ENCODE data around the gene NTPCR. TPM values are rescaled to one million over a fixed set of nuclear protein-coding genes. Genes with fewer than 3 reads are reported as not detected.

Gene NTPCR
- total RNA-seq, 2 donors from 2014 or later: 28.3 to 29.1 TPM

GRCh38 chr1:232982238-232982944, 32.0 kb downstream of the NTPCR start:
- no peaks in the 10 kb centered on the region for H3K9me3 ChIP-seq
- H3K27ac ChIP-seq: no peak overlapping the region
- no peaks in the 10 kb centered on the region for H3K27me3 ChIP-seq (replicated peaks; ENCODE audit: insufficient read depth)
- no peaks in the 10 kb centered on the region for H3K36me3 ChIP-seq
- H3K4me1 ChIP-seq (replicated peaks): no peaks in the 10 kb centered on the region
- no peak overlapping the region for H3K4me3 ChIP-seq
- intact Hi-C loops (cut with DNase I): no loop called here
- DNase-seq (ENCODE audit: low spot score): no peak
- WGBS: 68% methylated on average over 13 of the region's 13 CpGs
- TF ChIP-seq CTCF (IDR thresholded peaks at IDR 0.05): no peak
- TF ChIP-seq POLR2AphosphoS5 (IDR thresholded peaks at IDR 0.05): no peak
- no peak for TF ChIP-seq POLR2A (IDR thresholded peaks at IDR 0.05)

- 95% methylated on average over 14 of the region's 14 CpGs for WGBS
- Histone ChIP-seq H3K27ac (no peak overlapping the region), H3K27me3 (replicated peaks; ENCODE audit: insufficient read depth) (no peaks in the 10 kb centered on the region), H3K4me1 (replicated peaks) (no peaks in the 10 kb centered on the region), H3K9me3 (no peaks in the 10 kb centered on the region), H3K36me3 (no peaks in the 10 kb centered on the region), H3K4me3 (no peak overlapping the region)
- intact Hi-C loops (cut with DNase I): no loop called here
- no peak for TF ChIP-seq POLR2A (IDR thresholded peaks at IDR 0.05)
- TF ChIP-seq POLR2AphosphoS5 (IDR thresholded peaks at IDR 0.05): no peak
- no peak for TF ChIP-seq CTCF (IDR thresholded peaks at IDR 0.05)
- DNase-seq (ENCODE audit: low spot score): no peak
These were observed 33.0 kb downstream of the NTPCR start for GRCh38 chr1:232983375-232983774.

GRCh38 chr1:232983817-232984567, 33.6 kb downstream of the NTPCR start:
- Histone ChIP-seq H3K27me3 (replicated peaks; ENCODE audit: insufficient read depth) (no peaks in the 10 kb centered on the region), H3K36me3 (no peaks in the 10 kb centered on the region), H3K4me1 (replicated peaks) (no peaks in the 10 kb centered on the region), H3K9me3 (no peaks in the 10 kb centered on the region), H3K27ac (no peak overlapping the region), H3K4me3 (no peak overlapping the region)
- DNase-seq (ENCODE audit: low spot score): no peak
- intact Hi-C loops (cut with DNase I): no loop called here
- 94% methylated on average over 25 of the region's 25 CpGs for WGBS
- TF ChIP-seq POLR2AphosphoS5 (IDR thresholded peaks at IDR 0.05) (no peak), CTCF (IDR thresholded peaks at IDR 0.05) (no peak), POLR2A (IDR thresholded peaks at IDR 0.05) (no peak)

GRCh38 chr1:232984577-232985425, 34.4 kb downstream of the NTPCR start:
- Histone ChIP-seq H3K4me1 (replicated peaks) (no peaks in the 10 kb centered on the region), H3K36me3 (no peaks in the 10 kb centered on the region), H3K27me3 (replicated peaks; ENCODE audit: insufficient read depth) (no peaks in the 10 kb centered on the region), H3K27ac (no peak overlapping the region), H3K9me3 (no peaks in the 10 kb centered on the region), H3K4me3 (no peak overlapping the region)
- 93% methylated on average over 10 of the region's 10 CpGs for WGBS
- no peak for TF ChIP-seq POLR2A (IDR thresholded peaks at IDR 0.05)
- TF ChIP-seq POLR2AphosphoS5 (IDR thresholded peaks at IDR 0.05): no peak
- no peak for TF ChIP-seq CTCF (IDR thresholded peaks at IDR 0.05)
- no peak for DNase-seq (ENCODE audit: low spot score)
- intact Hi-C loops (cut with DNase I): no loop called here

All from prostate gland (tissue), 2 donors.